OCI-LY3 (cell line): Measurements from ENCODE around the gene PAFAH1B2.
A peak's percentile ranks its signal among the peaks of the same experiment; 100 is the strongest.

Experiments
- H2AFZ ChIP-seq: fragments of 200-600, 300-600 bp; shearing (Covaris generic); 2 replicates; pipeline ENCODE4 v1.6.0; 2014; ENCODE audit warnings: antibody characterized with exemption, low read depth, low read length
- H3K27ac ChIP-seq: fragments of 200-600, 300-600 bp; sonication (generic); 2 replicates; pipeline ENCODE4 v1.5.1; 2014; ENCODE audit warnings: mild to moderate bottlenecking, low read length, moderate library complexity, mixed read lengths
- H3K27me3 ChIP-seq: fragments of 200-600, 300-600 bp; sonication (generic); 2 replicates; pipeline ENCODE4 v1.6.1; 2014; ENCODE audit warnings: low read depth, low read length, mixed read lengths
- H3K36me3 ChIP-seq: fragments of 200-600, 300-600 bp; sonication (generic); replicated peaks from 2 replicates; pipeline ENCODE3; 2014; ENCODE audit warnings: low read depth, low read length, mixed read lengths
- H3K4me1 ChIP-seq: fragments of 300-600, 200-600 bp; sonication (generic); 2 replicates; pipeline ENCODE4 v1.6.1; 2014; ENCODE audit warnings: low read length, mixed read lengths
- H3K4me2 ChIP-seq: fragments of 200-600, 300-600 bp; sonication (generic); 2 replicates; pipeline ENCODE4 v1.6.1; 2014; ENCODE audit warnings: low read length, mixed read lengths
- H3K4me3 ChIP-seq: fragments of 300-600, 200-600 bp; sonication (generic); 2 replicates; pipeline ENCODE4 v1.5.1; 2014; ENCODE audit warnings: antibody characterized with exemption, mild to moderate bottlenecking, low read length, moderate library complexity
- H3K79me2 ChIP-seq: fragments of 300-600, 200-600 bp; shearing (Covaris generic); 2 replicates; pipeline ENCODE4 v1.6.1; 2014; ENCODE audit warnings: mild to moderate bottlenecking, low read length, mixed read lengths
- H3K9ac ChIP-seq: fragments of 300-600, 200-600 bp; shearing (Covaris generic); 2 replicates; pipeline ENCODE4 v1.6.0; 2014; ENCODE audit warnings: mild to moderate bottlenecking, low read length, moderate library complexity
- H3K9me3 ChIP-seq: fragments of 200-600, 300-600 bp; shearing (Covaris generic); 2 replicates; pipeline ENCODE4 v1.6.1; 2014; ENCODE audit warnings: low read length, mixed read lengths; ENCODE audit not compliant: insufficient read depth
- H4K20me1 ChIP-seq: fragments of 200-600, 300-600 bp; sonication (generic); 2 replicates; pipeline ENCODE4 v1.6.1; 2016; ENCODE audit warnings: low read length, mixed read lengths; ENCODE audit not compliant: insufficient read depth
- EZH2phosphoT487 ChIP-seq: fragments of 200-600 bp; shearing (Covaris generic); IDR thresholded peaks from 2 replicates; pipeline ENCODE4 v1.6.1; 2018; ENCODE audit warnings: antibody characterized with exemption, mixed run types, low read depth
- TF ChIP-seq, protein P1 (sequence below): fragments of 200-600, 300-600 bp; sonication (generic); IDR thresholded peaks from 2 replicates; pipeline ENCODE4 v1.5.1; 2014; ENCODE audit warnings: antibody characterized with exemption, low read length, low read depth

Gene PAFAH1B2

GRCh38 chr11:117179048-117179999, 35.2 kb downstream of the PAFAH1B2 start:
- Histone ChIP-seq H3K9me3 (no peaks in the 10 kb centered on the region), H3K79me2 (peaks cover 10% of the 10 kb centered on the region; the same call in 1 of the 2 replicates), H3K4me1 (peaks cover 25% of the 10 kb centered on the region), H4K20me1 (no peaks in the 10 kb centered on the region), H3K9ac (peak overlapping the region; percentile 82), H3K4me2 (peak overlapping the region; percentile 85), H3K27me3 (no peaks in the 10 kb centered on the region), H3K4me3 (peak overlapping the region; percentile 93), H2AFZ (no peak overlapping the region), H3K27ac (peak overlapping the region; percentile 27), H3K36me3 (peaks cover 3% of the 10 kb centered on the region)
- no peak for TF ChIP-seq EZH2phosphoT487
- TF ChIP-seq, protein P1, sequence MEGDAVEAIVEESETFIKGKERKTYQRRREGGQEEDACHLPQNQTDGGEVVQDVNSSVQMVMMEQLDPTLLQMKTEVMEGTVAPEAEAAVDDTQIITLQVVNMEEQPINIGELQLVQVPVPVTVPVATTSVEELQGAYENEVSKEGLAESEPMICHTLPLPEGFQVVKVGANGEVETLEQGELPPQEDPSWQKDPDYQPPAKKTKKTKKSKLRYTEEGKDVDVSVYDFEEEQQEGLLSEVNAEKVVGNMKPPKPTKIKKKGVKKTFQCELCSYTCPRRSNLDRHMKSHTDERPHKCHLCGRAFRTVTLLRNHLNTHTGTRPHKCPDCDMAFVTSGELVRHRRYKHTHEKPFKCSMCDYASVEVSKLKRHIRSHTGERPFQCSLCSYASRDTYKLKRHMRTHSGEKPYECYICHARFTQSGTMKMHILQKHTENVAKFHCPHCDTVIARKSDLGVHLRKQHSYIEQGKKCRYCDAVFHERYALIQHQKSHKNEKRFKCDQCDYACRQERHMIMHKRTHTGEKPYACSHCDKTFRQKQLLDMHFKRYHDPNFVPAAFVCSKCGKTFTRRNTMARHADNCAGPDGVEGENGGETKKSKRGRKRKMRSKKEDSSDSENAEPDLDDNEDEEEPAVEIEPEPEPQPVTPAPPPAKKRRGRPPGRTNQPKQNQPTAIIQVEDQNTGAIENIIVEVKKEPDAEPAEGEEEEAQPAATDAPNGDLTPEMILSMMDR = no peak

GRCh38 chr11:117180020-117180419, 35.9 kb downstream of the PAFAH1B2 start:
- no peaks in the 10 kb centered on the region for H4K20me1 ChIP-seq
- H2AFZ ChIP-seq = no peak overlapping the region
- TF ChIP-seq EZH2phosphoT487 = no peak
- TF ChIP-seq, protein P1 = no peak
- H3K4me3 ChIP-seq = peak overlapping the region; percentile 93
- H3K4me1 ChIP-seq = peaks cover 25% of the 10 kb centered on the region
- peaks cover 10% of the 10 kb centered on the region; the same call in 1 of the 2 replicates for H3K79me2 ChIP-seq
- H3K9me3 ChIP-seq = no peaks in the 10 kb centered on the region
- H3K27me3 ChIP-seq = no peaks in the 10 kb centered on the region
- peak overlapping the region; percentile 82 for H3K9ac ChIP-seq
- peaks cover 3% of the 10 kb centered on the region for H3K36me3 ChIP-seq
- H3K27ac ChIP-seq = peak overlapping the region; percentile 27
- H3K4me2 ChIP-seq = peak overlapping the region; percentile 85

GRCh38 chr11:117180661-117181585, 36.8 kb downstream of the PAFAH1B2 start:
- Histone ChIP-seq H3K27me3 (no peaks in the 10 kb centered on the region), H3K4me1 (peaks cover 34% of the 10 kb centered on the region), H2AFZ (peak overlapping the region; percentile 47; the same call in 1 of the 2 replicates), H4K20me1 (no peaks in the 10 kb centered on the region), H3K79me2 (peaks cover 10% of the 10 kb centered on the region; the same call in 1 of the 2 replicates), H3K9ac (peak overlapping the region; percentile 33; the same call in 1 of the 2 replicates), H3K4me3 (peak overlapping the region; percentile 52), H3K27ac (no peak overlapping the region), H3K9me3 (no peaks in the 10 kb centered on the region), H3K4me2 (peak overlapping the region; percentile 67), H3K36me3 (peaks cover 5% of the 10 kb centered on the region)
- TF ChIP-seq, protein P1 = peak; percentile 83
- no peak for TF ChIP-seq EZH2phosphoT487
